ENCODE results near the gene ORAI2.
A peak's percentile ranks its signal among the peaks of the same experiment; 100 is the strongest.
"Not testable (repeated sequence)": the region's sequence is repeated elsewhere in the genome, so short reads cannot be mapped to it uniquely, and the experiment has no call there.

ORAI2 gene

GRCh38 chr7:102447311-102447710 is 13.9 kb downstream of the ORAI2 start:
- no peak for DNase-seq

GRCh38 chr7:102449136-102449535 is 15.8 kb downstream of the ORAI2 start:
- no peak for DNase-seq

DNA sequence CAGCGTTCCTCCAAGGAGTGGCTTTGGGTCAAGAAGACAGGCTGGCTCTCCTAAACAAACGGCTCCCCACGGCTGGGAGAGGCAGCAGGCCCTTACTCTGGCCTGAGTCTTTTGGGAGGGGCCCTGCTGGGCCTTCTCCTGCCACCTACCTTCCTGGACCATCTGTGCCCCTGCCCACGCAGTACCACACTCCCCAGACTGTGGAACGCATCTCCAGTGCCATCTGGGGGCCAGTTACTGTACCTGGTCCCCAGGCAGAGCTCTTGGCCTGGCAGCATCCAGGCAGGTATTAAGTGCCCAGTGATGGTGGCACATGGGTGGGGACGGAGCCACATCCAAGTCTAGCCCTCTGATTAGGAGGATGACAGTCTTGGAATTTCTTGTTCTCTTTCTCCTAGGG is 16.9 kb downstream of the ORAI2 start:
- DNase-seq: peak; percentile 29 to 59 (median 49)

- no peak for DNase-seq
These were observed 18.1 kb downstream of the ORAI2 start for GRCh38 chr7:102451371-102452054.

GRCh38 chr7:102452451-102452850 is 19.1 kb downstream of the ORAI2 start:
- DNase-seq: no peak

DNA sequence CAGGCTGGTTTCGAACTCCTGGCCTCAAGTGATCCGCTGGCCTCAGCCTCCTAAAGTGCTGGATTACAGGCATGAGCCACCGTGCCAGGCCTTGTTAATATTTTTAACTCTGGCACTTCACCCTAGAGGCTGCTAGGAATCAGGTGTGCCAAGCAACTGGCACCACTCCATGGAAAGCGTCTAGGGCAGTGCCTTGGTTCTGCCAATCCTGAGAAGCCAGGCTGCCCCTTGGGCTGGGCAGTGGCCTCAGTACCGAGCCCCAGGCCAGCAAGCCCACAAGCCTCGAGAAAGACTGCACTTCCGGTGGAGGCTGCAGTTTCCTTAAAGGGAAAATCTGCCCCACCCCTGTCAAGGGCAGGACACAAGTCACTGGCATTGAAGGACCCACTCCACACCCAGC is 19.9 kb downstream of the ORAI2 start:
- DNase-seq: no peak

- no peak for DNase-seq
These were observed 21.1 kb downstream of the ORAI2 start for GRCh38 chr7:102454468-102454867.

DNA sequence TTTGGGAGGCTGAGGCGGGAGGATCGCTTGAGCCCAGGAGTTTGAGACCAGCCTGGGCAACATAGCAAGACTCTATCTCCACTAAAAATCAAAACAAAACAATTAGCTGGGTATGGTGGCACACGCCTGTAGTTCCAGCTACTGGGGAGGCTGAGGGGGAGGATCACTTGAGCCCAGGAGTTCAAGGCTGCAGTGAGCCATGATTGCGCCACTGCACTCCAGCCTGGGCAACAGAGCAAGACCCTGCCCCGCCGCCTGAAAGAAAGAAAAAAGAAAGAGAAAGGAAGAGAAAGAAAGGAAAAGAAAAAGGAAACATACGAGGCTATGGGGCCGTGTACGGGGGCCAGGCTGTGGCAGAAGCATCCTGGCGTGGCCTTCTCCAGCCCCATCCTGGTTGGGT is 21.6 kb downstream of the ORAI2 start:
- not testable (repeated sequence) for DNase-seq

DNA sequence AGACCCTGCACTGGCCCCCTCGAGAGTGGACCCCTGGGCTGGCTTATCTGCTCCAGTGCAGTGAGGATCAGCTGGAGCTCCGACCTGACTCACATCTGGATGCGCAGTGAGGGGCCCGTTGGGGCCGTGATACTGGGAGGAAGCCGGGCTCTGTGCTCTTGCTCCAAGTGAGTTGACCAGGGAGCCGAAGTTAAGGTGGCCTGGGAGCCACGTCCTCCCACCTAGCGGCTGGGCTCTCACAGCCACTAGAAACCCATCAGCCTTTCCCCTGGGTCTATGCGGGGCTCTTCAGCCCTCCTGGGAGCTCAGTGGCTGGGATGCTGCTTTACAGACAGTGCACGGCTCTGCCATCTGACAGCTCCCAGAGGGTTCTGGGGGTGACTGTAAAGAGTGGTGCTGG is 22.2 kb downstream of the ORAI2 start:
- DNase-seq: no peak

DNA sequence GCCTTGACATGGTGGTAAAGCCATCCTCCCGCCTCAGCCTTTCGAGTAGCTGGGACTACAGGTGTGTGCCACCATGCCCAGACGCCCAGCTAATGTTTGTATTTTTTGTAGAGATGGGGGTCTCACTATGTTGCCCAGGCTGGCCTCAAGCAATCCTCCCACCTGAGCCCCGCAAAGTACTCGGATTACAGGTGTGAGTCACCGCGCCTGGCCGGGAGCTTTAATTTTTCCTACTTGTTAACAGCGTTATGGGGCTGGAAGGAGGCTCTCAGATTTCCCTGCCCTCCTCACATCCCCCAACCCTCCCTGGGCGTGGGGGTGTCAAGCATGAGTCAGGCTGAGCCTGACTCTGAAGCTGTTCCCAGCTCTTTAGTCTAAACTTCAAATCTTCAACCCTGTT is 23.0 kb downstream of the ORAI2 start:
- DNase-seq: no peak

- no peak for DNase-seq
These were observed 24.1 kb downstream of the ORAI2 start for GRCh38 chr7:102457352-102457924.

GRCh38 chr7:102459221-102459844 is 26.0 kb downstream of the ORAI2 start:
- no peak for DNase-seq

- no peak for DNase-seq
These were observed 27.1 kb downstream of the ORAI2 start for GRCh38 chr7:102460467-102460866.

DNA sequence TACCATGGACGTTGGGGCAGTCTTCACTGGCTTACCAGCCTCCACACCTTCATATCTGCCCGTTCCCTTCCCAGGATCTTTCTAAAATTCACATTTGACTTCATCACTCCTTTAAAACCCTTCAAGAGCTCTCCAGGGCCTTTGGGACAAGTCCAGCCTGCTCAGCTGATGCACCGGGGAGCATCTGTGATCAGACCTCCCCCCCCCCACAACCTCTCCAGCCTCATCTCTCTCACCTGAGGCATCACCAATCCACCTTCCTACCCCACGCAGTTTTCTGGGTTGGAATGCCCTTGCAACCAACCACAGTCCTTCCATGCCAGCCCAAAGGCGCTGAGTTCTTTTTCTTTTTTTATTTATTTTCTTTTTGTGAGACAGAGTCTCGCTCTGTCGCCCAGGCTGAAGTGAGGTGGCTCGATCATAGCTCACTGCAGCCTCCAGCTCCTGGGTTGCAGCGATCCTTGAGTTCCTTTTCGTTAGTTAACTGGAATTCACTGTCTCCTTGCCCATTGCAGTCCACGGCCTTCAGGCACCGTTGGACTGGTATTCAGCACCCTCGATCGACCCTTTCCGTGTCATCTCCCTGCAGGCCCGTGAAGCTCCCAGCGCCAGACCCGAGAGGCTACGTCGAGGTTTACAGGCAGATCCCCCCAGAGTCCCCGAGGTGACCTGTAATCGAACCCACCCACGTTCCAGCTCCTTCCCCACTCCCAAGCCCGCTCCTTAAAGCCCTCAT is 30.6 kb downstream of the ORAI2 start:
- DNase-seq: no peak

DNA sequence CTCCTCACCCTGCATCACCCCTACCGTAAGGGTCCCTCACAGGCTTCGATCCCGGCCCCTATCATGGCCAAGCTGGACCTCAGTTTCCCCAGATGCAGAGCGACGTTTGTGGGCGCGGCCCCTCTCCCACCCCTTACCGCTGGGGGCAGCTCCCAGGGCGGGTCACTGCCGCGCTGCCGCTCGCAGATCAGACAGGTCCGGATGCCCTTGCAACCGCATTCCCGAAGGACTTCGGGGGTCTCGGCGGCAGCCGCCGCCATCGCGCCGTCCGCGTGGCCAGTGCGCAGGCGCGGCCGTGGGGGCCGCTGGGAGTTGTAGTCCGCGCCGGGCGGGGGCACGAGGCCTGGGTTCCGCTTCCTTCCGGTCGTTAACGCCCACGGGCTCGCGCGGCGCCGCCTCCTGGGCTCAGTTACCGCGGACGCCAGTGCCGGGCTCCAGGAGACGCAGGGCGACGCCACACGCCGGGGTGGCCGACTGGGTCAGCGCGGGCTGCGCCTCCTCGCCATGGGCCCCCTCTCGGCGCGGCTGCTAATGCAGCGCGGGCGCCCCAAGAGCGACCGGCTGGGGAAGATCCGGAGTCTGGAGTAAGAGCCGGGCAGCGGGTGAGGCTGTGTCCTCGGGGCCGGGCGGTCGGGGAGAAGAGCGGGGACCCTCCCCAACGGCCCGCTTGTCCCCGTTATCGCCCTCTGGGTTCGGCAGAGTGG is 31.4 kb downstream of the ORAI2 start, which contains the start of the genes ALKBH4 and LRWD1:
ALKBH4 (minus strand) TSS at position 287 of the 704 bp plus-strand sequence; CDS start at position 260, 27 bp downstream.
LRWD1 (plus strand) TSS at position 408 of the 704 bp plus-strand sequence; CDS start at position 505, 97 bp downstream.
- DNase-seq: peak; percentile 81 to 92 (median 89)

- DNase-seq: no peak
These were observed 32.7 kb downstream of the ORAI2 start for GRCh38 chr7:102466097-102466496.

- no peak for DNase-seq
These were observed 34.5 kb downstream of the ORAI2 start for GRCh38 chr7:102467581-102468477.

DNA sequence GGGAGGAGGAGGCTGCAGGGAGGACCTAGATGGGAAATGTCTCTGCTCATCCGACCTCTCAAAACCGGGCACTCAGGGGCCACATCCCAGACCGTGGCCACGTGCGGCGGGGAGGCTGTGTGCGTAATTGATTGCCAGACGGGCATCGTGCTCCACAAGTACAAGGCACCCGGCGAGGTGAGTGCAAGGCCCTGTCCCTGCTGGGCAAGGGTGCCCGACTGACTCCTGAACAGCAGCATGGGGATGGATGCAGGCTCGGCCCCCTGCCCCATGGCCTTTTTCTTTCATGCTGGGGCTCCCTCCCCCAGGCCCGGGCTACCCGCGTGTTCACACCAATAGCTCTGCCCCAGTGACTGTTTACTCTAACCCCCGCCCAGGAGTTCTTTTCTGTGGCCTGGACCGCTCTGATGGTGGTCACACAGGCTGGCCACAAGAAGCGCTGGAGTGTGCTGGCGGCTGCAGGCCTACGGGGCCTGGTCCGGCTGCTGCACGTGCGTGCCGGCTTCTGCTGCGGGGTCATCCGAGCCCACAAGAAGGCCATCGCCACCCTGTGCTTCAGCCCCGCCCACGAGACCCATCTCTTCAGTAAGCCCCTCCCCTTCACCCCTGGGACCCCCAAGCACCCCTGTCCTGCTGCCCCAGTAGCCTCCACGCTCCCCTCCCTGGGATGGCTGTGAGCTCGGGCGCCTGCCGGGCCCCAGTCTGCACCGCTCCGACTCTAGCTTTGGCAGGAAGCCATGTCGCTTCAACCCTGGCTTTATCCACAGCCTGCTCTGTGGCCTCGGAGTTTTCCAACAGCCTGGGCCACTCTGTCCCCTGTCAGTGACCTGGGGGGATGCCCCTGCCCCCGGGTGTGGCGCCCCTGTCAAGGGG is 35.3 kb downstream of the ORAI2 start:
- no peak for DNase-seq

DNA sequence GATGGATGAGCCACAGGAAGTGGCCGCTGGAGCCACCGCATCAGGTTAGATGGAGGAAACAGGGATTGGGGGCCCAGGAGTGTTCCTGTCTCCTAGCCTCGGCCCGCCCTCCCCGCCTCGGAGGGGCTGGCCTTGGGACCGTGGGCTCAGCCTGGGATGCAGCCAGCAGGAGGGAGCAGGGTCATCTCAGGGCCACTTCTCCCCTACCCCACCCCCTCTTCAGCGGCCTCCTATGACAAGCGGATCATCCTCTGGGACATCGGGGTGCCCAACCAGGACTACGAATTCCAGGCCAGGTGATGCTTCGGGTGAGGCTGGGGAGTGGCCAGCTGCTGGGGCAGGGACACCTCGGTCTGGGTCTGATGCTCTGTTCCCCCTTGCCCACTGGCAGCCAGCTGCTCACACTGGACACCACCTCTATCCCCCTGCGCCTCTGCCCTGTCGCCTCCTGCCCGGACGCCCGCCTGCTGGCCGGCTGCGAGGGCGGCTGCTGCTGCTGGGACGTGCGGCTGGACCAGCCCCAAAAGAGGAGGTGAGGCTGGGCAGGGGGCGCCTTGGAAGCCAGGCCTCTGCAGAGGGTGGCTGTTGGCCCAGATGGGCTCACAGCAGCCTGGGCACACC is 36.1 kb downstream of the ORAI2 start:
- no peak for DNase-seq

Measured in stimulated activated naive CD4-positive, alpha-beta T cell (primary cell).